GM19395 (cell line): ENCODE results near the gene RER1.

Experiments used
- ATAC-seq: cut with Tn5 transposase; IDR thresholded peaks from one replicate; pipeline ENCODE4 v1.9.1; 2021; ENCODE audit warnings: mild to moderate bottlenecking, moderate library complexity; ENCODE audit not compliant: unreplicated experiment

The RER1 gene

GRCh38 chr1:2353551-2354438 is 37.8 kb upstream of the RER1 start:
- no peak for ATAC-seq

GRCh38 chr1:2354511-2355372 is 36.9 kb upstream of the RER1 start:
- ATAC-seq: no peak

GRCh38 chr1:2355373-2356261 is 36.0 kb upstream of the RER1 start:
- no peak for ATAC-seq

GRCh38 chr1:2356401-2356800 is 35.2 kb upstream of the RER1 start:
- ATAC-seq: no peak

- ATAC-seq: no peak
These were observed 34.5 kb upstream of the RER1 start for GRCh38 chr1:2356911-2357845.

- no peak for ATAC-seq
These were observed 33.6 kb upstream of the RER1 start for GRCh38 chr1:2358072-2358471.

GRCh38 chr1:2358651-2359640 is 32.7 kb upstream of the RER1 start:
- ATAC-seq: no peak

GRCh38 chr1:2360588-2361364 is 30.9 kb upstream of the RER1 start:
- no peak for ATAC-seq

GRCh38 chr1:2363847-2364513 is 27.7 kb upstream of the RER1 start:
- no peak for ATAC-seq

- no peak for ATAC-seq
These were observed 23.4 kb upstream of the RER1 start for GRCh38 chr1:2368053-2368744.

GRCh38 chr1:2372551-2373490 is 18.8 kb upstream of the RER1 start:
- ATAC-seq: no peak

- no peak for ATAC-seq
These were observed 17.9 kb upstream of the RER1 start for GRCh38 chr1:2373551-2374251.

GRCh38 chr1:2374252-2375155 is 17.1 kb upstream of the RER1 start:
- no peak for ATAC-seq
